Activated CD4-positive, alpha-beta memory T cell treated with anti-CD3 and anti-CD28 coated beads for 36 hours (primary cell): ENCODE results near the gene RBL1. TPM values are rescaled to one million over a fixed set of nuclear protein-coding genes. Genes with fewer than 3 reads are reported as not detected.

ENCODE experiments used
- CTCF ChIA-PET: fragments of 350-600 bp; sonication (Branson Sonifier 250); formaldehyde crosslinking; loops from one replicate; lab custom pipeline; 2021; ENCODE audit warnings: antibody characterized with exemption, inconsistent platforms; lab: Charles Lee
- POLR2A ChIA-PET: fragments of 350-600 bp; sonication (Branson Sonifier 250); formaldehyde crosslinking; loops from one replicate; lab custom pipeline; 2021; ENCODE audit warnings: antibody characterized with exemption; lab: Charles Lee
- DNase-seq: peaks from one replicate; pipeline ENCODE4 v3.0.0-alpha.2; 2020
- H3K27ac Mint-ChIP-seq: one replicate; pipeline ENCODE4 v1.8.0; 2021; ENCODE audit warnings: mixed read lengths
- H3K27me3 Mint-ChIP-seq: one replicate; pipeline ENCODE4 v1.8.0; 2021; ENCODE audit warnings: mixed read lengths
- H3K36me3 Mint-ChIP-seq: one replicate; pipeline ENCODE4 v1.8.0; 2021; ENCODE audit warnings: mixed read lengths
- H3K4me1 Mint-ChIP-seq: one replicate; pipeline ENCODE4 v1.8.0; 2021; ENCODE audit warnings: low read depth, mixed read lengths
- H3K4me3 Mint-ChIP-seq: one replicate; pipeline ENCODE4 v1.8.0; 2021; ENCODE audit warnings: mild to moderate bottlenecking, mixed read lengths
- H3K9me3 Mint-ChIP-seq: one replicate; pipeline ENCODE4 v1.8.0; 2021; ENCODE audit warnings: mixed read lengths
- intact Hi-C: fragments of 100-400 bp; cut with micrococcal nuclease; formaldehyde crosslinking; loops from one replicate; pipeline ENCODE4 v1.15.1; 2023
- total RNA-seq, 2 experiments: library from RNA; stranded (reverse); gene quantifications; one replicate each; pipeline ENCODE4 v1.2.3, GENCODE V29; 2021

The RBL1 gene
- total RNA-seq, 2 experiments from 2014 or later = 41.4 to 41.6 TPM

GRCh38 chr20:37111926-37112455 is 16.2 kb upstream of the RBL1 start:
- H3K9me3 Mint-ChIP-seq = no peaks in the 10 kb centered on the region
- H3K4me1 Mint-ChIP-seq = peaks cover 3% of the 10 kb centered on the region
- no peak overlapping the region for H3K4me3 Mint-ChIP-seq
- POLR2A ChIA-PET = no interaction called here
- intact Hi-C loops = no loop called here
- H3K27me3 Mint-ChIP-seq = no peaks in the 10 kb centered on the region
- CTCF ChIA-PET = no interaction called here
- no peak for DNase-seq
- no peaks in the 10 kb centered on the region for H3K36me3 Mint-ChIP-seq
- no peak overlapping the region for H3K27ac Mint-ChIP-seq

DNA sequence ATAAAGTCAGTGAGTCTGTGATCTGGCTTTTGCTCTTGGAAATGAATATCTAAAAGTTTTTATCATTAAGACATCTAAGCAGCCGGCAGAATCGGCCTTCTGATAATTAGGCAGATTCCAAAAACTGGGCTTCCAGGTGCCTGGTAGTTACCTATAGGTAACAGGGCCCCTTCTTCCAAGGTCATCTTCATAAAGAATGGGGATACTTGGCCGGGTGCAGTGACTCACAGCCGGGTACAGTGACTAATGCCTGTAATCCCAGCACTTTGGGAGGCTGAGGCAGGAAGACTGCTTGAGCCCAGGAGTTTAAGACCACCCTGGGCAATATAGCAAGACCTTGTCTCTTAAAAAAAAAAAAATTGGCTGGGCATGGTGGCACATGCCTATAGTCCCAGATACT is 12.9 kb upstream of the RBL1 start:
- no peak overlapping the region for H3K27ac Mint-ChIP-seq
- POLR2A ChIA-PET = no interaction called here
- H3K9me3 Mint-ChIP-seq = no peaks in the 10 kb centered on the region
- H3K4me3 Mint-ChIP-seq = no peak overlapping the region
- DNase-seq = no peak
- H3K27me3 Mint-ChIP-seq = no peaks in the 10 kb centered on the region
- no peaks in the 10 kb centered on the region for H3K36me3 Mint-ChIP-seq
- CTCF ChIA-PET = interaction anchor here (2.0 kb wide), 1 partner anchor 87 kb away, joined by 6 read pairs; no protein-coding TSS in a partner anchor
- H3K4me1 Mint-ChIP-seq = peaks cover 3% of the 10 kb centered on the region
- intact Hi-C loops = no loop called here

DNA sequence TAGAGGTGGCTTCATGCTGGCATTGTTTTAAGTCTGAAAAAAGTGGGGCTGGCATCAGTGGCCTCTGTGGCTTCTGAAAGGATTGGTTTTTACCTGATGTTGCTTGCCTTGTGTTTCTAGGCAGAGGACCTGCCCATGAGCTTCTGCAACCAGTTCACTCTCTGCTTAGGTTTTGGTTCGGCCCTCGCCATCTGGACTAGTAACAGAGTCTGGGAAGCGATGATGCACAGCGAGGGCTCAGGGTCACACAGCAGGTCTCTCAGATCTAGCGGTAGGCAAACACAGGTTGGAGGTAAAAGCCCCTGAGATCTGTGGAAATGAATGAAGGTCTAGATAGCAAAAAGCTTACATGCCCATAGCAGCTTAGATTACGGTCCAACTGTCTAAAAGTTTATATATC is 6.8 kb upstream of the RBL1 start:
- POLR2A ChIA-PET = no interaction called here
- no peaks in the 10 kb centered on the region for H3K4me1 Mint-ChIP-seq
- no peak overlapping the region for H3K27ac Mint-ChIP-seq
- CTCF ChIA-PET = no interaction called here
- H3K9me3 Mint-ChIP-seq = no peaks in the 10 kb centered on the region
- H3K4me3 Mint-ChIP-seq = no peak overlapping the region
- intact Hi-C loops = no loop called here
- no peak for DNase-seq
- H3K36me3 Mint-ChIP-seq = no peaks in the 10 kb centered on the region
- H3K27me3 Mint-ChIP-seq = no peaks in the 10 kb centered on the region

DNA sequence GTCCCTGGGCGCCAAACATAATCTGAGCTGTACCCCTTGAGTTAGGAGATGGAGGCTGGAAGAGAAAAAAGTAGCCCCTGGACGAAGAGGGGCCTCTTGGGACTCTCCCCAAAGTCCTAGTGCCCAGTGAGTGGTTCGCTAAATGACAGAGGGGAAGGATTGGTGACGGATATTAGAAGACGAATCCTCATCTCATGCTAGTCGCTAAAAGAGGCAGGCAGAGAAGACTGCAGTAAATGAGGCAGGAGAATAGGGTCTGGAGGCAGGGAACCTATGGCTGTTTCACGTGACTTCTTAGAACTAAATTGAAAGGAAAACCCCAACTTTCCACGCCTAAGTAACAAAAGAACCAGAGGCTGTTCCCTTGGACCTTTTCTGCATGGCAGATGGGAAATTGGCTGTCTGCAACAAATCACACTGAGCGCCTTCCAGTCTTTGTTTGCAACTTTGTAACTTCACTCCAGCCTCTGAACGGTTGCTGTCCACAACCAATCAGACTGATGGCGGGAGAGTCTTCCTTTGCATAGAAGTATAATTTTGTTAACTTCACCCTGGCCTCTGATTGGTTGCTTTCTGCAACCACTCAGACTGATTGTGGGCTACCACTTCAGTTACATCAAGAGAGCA is 731 bp upstream of the RBL1 start:
- peak; percentile 16 for DNase-seq

DNA sequence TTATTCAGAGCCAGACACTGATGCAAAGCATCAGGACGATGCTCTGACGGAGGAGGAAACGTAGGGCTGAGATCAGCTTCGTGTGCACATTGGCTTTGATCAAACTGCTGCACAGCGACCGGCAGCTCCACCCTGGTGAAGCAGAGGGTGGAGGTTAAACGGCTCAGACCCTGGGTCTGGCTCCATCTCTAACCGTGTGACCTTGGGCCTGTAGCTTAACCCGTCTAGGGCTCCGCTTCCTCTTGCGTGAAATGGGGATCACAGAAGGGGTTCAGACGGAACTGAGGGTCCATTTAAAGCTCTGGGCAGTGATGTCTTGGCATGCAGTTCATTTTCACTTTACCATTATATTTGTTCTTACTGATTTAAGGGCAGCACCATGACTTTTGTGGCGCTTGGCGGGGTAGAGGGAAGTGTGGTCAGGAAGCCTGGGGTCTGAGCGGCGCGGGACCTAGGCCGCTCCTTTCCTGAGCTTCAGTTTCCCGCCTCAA is 644 bp downstream of the RBL1 start:
- DNase-seq = peak; percentile 68
- Mint-ChIP-seq H3K4me1 (peaks cover 36% of the 10 kb centered on the region), H3K4me3 (peak overlapping the region; percentile 93), H3K27me3 (no peaks in the 10 kb centered on the region), H3K27ac (peak overlapping the region; percentile 99), H3K9me3 (no peaks in the 10 kb centered on the region), H3K36me3 (peaks cover 26% of the 10 kb centered on the region)
- intact Hi-C loops = loop anchor here (1.0 to 2.0 kb wide), 3 partner anchors 52 to 148 kb away; partner anchors contain the start of gene SAMHD1
- ChIA-PET CTCF (interaction anchor here (0.6 to 1.7 kb wide), 7 partner anchors 13 to 321 kb away, joined by 3 to 15 read pairs (median 3); partner anchors contain the start of genes DSN1, MROH8 and RPN2), POLR2A (interaction anchor here (0.8 to 2.1 kb wide), 16 partner anchors 8 to 1353 kb away, joined by 3 to 24 read pairs (median 4); partner anchors contain the start of genes DSN1, MANBAL, MROH8 and RAB5IF)

More for the DNA sequence above, 731 bp upstream of the RBL1 start:
- Mint-ChIP-seq H3K27me3 (no peaks in the 10 kb centered on the region), H3K4me1 (peaks cover 30% of the 10 kb centered on the region), H3K9me3 (no peaks in the 10 kb centered on the region), H3K4me3 (peak overlapping the region; percentile 93), H3K36me3 (peaks cover 18% of the 10 kb centered on the region), H3K27ac (peak overlapping the region; percentile 99)
- CTCF ChIA-PET = interaction anchor here (0.6 to 1.1 kb wide), 2 partner anchors 18 to 19 kb away, joined by 3 read pairs; no protein-coding TSS in a partner anchor
- POLR2A ChIA-PET = interaction anchor here (1.0 to 2.1 kb wide), 12 partner anchors 13 to 501 kb away, joined by 3 to 24 read pairs (median 4); partner anchors contain the start of genes DSN1, MROH8 and RPN2
- intact Hi-C loops = loop anchor here (1.0 kb wide), 1 partner anchor 82 kb away; no protein-coding TSS in a partner anchor

GRCh38 chr20:37090407-37090806 is 5.4 kb downstream of the RBL1 start:
- no peak overlapping the region for H3K27ac Mint-ChIP-seq

GRCh38 chr20:37081717-37082289 is 14.0 kb downstream of the RBL1 start:
- no peaks in the 10 kb centered on the region for H3K9me3 Mint-ChIP-seq
- no peak overlapping the region for H3K4me3 Mint-ChIP-seq
- peaks cover 25% of the 10 kb centered on the region for H3K4me1 Mint-ChIP-seq
- H3K36me3 Mint-ChIP-seq = peaks cover 40% of the 10 kb centered on the region
- no peak overlapping the region for H3K27ac Mint-ChIP-seq
- H3K27me3 Mint-ChIP-seq = no peaks in the 10 kb centered on the region
- POLR2A ChIA-PET = no interaction called here
- CTCF ChIA-PET = interaction anchor here (0.8 to 1.5 kb wide), 2 partner anchors 13 to 74 kb away, joined by 3 to 5 read pairs; partner anchors contain the start of gene RBL1
- DNase-seq = peak; percentile 17
- intact Hi-C loops = no loop called here

More at GRCh38 chr20:37090407-37090806, 5.4 kb downstream of the RBL1 start:
- H3K36me3 Mint-ChIP-seq = peaks cover 54% of the 10 kb centered on the region
- H3K27me3 Mint-ChIP-seq = no peaks in the 10 kb centered on the region
- ChIA-PET POLR2A (no interaction called here), CTCF (no interaction called here)
- H3K4me3 Mint-ChIP-seq = no peak overlapping the region
- intact Hi-C loops = no loop called here
- no peak for DNase-seq
- H3K9me3 Mint-ChIP-seq = no peaks in the 10 kb centered on the region
- peaks cover 29% of the 10 kb centered on the region for H3K4me1 Mint-ChIP-seq

- Mint-ChIP-seq H3K27me3 (no peaks in the 10 kb centered on the region), H3K27ac (no peak overlapping the region), H3K36me3 (peaks cover 43% of the 10 kb centered on the region), H3K4me1 (peaks cover 34% of the 10 kb centered on the region), H3K4me3 (no peak overlapping the region), H3K9me3 (peaks cover 5% of the 10 kb centered on the region)
- no peak for DNase-seq
- POLR2A ChIA-PET = no interaction called here
- intact Hi-C loops = no loop called here
- CTCF ChIA-PET = interaction anchor here (0.7 kb wide), 1 partner anchor 19 kb away, joined by 3 read pairs; no protein-coding TSS in a partner anchor
Observed at GRCh38 chr20:37077009-37077408, 18.8 kb downstream of the RBL1 start.

- Mint-ChIP-seq H3K9me3 (peaks cover 5% of the 10 kb centered on the region), H3K36me3 (peaks cover 40% of the 10 kb centered on the region), H3K4me3 (no peak overlapping the region), H3K27ac (no peak overlapping the region), H3K27me3 (no peaks in the 10 kb centered on the region), H3K4me1 (peaks cover 34% of the 10 kb centered on the region)
- CTCF ChIA-PET = no interaction called here
- intact Hi-C loops = no loop called here
- no peak for DNase-seq
- POLR2A ChIA-PET = no interaction called here
Observed at GRCh38 chr20:37075932-37076685, 19.7 kb downstream of the RBL1 start.

GRCh38 chr20:37072293-37073196 is 23.3 kb downstream of the RBL1 start:
- POLR2A ChIA-PET = no interaction called here
- H3K27me3 Mint-ChIP-seq = no peaks in the 10 kb centered on the region
- H3K27ac Mint-ChIP-seq = no peak overlapping the region
- peak overlapping the region; percentile 5 for H3K4me3 Mint-ChIP-seq
- peaks cover 25% of the 10 kb centered on the region for H3K36me3 Mint-ChIP-seq
- intact Hi-C loops = no loop called here
- CTCF ChIA-PET = no interaction called here
- H3K9me3 Mint-ChIP-seq = peaks cover 5% of the 10 kb centered on the region
- DNase-seq = peak; percentile 16
- peaks cover 22% of the 10 kb centered on the region for H3K4me1 Mint-ChIP-seq

- Mint-ChIP-seq H3K4me3 (peak overlapping the region; percentile 12), H3K9me3 (peaks cover 5% of the 10 kb centered on the region), H3K4me1 (peaks cover 24% of the 10 kb centered on the region), H3K27me3 (no peaks in the 10 kb centered on the region), H3K27ac (peak overlapping the region; percentile 85), H3K36me3 (peaks cover 27% of the 10 kb centered on the region)
- DNase-seq = peak; percentile 60
- intact Hi-C loops = no loop called here
- ChIA-PET POLR2A (no interaction called here), CTCF (no interaction called here)
Observed at GRCh38 chr20:37071481-37071911, 24.3 kb downstream of the RBL1 start.
